Frontal cortex (tissue), 4 donors: ENCODE data around the gene VPS52. TPM values are rescaled to one million over a fixed set of nuclear protein-coding genes. Genes with fewer than 3 reads are reported as not detected.
"Not testable (repeated sequence)": the region's sequence is repeated elsewhere in the genome, so short reads cannot be mapped to it uniquely, and the experiment has no call there.

ENCODE experiments used
- DNase-seq, 2 donors: peaks; one replicate each; pipeline ENCODE4 v3.0.0; 2012; ENCODE audit warnings: low spot score in 2 of 2
- FAIRE-seq: peaks from 2 replicates; lab custom pipeline; 2012; peaks lifted over from hg19 to GRCh38; lab: Jason Lieb, UNC
- total RNA-seq: library from RNA; depleted of rRNA; stranded (reverse); fragments of >200 nt; gene quantifications from one replicate; pipeline ENCODE4 v1.2.3, GENCODE V29; 2014
- donor health status: control.
- donor health status: control.
- donor health status: control.

The VPS52 gene
- total RNA-seq, 1 donor from 2014 or later = 24.9 TPM

DNA sequence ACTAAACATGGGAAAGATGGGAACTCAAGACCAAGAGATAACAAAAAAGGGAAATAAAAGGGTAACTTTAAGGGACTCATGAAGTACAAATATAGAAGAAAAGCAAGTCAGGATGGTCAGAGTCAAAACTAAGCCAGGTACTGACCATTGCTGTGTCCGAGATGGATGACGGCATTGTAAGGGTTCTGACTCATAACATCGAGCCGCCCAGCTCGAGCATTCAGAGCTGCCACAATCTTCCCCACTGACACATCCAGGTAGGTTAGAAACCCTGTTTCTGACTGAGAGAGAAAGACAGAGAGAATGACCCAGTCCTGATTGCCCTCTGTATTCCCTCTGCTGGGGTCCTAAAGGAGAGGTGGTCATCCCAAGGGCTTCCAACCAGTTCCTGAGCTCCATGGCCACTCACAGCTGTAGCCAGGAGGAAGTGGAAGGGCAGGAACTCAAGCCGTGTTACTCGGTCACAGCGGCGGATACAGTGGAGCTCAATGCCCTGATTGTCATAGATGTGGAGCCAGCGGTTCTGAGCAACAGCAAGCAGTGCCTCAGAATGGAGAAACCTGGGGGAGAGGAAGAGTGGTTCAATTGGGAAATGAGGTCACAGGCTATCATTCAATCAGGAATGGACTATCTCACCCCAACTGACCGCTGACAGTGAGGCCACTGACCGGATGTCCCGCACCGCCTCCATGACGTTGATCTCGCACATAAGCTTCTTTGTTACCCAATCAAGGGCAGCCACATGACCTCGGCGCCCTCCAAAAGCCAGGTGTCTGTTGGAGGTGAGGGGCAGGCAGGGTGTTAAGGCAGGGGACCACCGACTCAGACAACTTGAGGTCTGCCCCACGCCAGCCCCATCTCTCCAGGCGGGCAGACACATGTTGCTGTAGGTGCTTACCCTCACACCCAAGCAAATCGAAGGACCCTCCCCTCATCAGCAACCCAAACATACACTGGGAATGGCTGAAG lies 15.6 kb upstream of the VPS52 start:
- FAIRE-seq (no peak), DNase-seq (no peak)

DNA sequence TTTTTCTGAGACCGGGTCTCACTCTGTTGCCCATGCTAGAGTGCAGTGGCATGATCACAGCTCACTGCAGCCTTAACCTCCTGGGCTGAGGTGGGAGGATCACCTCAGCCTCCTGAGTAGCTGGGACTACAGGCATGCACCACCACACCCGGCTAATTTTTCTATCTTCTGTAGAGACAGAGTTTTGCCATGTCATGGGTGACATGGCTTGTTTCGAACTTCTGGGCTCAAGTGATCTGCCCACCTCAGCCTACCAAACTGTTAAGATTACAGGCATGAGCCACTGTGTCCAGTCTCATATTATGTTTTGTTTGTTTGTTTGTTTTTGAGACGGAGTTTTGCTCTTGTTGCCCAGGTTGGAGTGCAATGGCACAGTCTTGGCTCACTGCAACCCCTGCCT lies 13.5 kb upstream of the VPS52 start:
- DNase-seq, FAIRE-seq: not testable (repeated sequence)

- DNase-seq (no peak), FAIRE-seq (no peak)
These were observed 8.9 kb upstream of the VPS52 start for GRCh38 chr6:33280539-33280938.

DNA sequence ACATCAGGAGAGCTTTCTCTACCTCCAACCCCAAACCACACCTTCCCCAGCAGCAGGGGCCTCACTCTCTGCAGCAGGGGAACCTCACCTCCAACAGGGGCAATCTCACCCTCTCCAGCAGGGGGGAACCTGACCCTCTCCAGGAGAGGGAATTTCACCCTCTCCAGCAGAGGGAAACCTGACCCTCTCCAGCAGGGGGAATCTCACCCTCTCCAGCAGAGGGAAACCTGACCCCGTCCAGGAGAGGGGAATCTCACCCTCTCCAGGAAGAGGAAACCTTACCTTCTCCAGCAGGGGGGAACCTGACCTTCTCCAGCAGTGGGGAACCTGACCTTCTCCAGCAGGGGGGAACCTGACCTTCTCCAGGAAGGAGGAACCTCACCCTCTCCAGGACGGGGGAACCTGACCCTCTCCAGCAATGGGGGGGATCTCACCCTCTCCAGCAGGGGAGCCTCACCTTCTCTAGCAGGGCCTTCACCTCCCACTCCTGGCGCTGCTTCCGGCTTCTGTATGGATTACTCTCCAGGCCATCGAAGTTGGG lies 8.4 kb upstream of the VPS52 start:
- DNase-seq (no peak), FAIRE-seq (no peak)

GRCh38 chr6:33279257-33279695 lies 7.6 kb upstream of the VPS52 start:
- FAIRE-seq (no peak), DNase-seq (no peak)

GRCh38 chr6:33278810-33279209 lies 7.1 kb upstream of the VPS52 start:
- FAIRE-seq (no peak), DNase-seq (no peak)

GRCh38 chr6:33278392-33278741 lies 6.7 kb upstream of the VPS52 start:
- FAIRE-seq (no peak), DNase-seq (no peak)

DNA sequence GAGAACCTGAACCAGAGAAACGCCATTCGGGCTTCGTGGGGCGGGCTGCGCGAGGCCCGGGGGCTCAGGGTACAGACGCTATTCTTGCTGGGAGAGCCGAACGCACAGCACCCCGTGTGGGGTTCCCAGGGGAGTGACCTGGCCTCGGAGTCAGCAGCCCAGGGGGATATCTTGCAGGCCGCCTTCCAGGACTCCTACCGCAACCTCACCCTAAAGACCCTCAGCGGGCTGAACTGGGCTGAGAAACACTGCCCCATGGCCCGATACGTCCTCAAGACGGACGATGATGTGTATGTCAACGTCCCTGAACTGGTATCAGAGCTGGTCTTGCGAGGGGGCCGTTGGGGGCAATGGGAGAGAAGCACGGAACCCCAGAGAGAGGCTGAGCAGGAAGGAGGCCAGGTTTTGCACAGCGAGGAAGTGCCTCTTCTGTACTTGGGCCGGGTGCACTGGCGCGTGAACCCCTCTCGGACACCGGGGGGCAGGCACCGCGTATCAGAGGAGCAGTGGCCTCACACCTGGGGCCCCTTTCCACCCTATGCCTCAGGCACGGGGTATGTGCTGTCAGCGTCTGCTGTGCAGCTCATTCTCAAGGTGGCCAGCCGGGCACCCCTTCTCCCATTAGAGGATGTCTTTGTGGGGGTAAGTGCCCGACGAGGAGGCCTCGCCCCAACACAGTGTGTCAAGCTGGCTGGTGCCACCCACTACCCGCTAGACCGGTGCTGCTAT lies 6.2 kb upstream of the VPS52 start:
- FAIRE-seq (no peak), DNase-seq (peak in 1 of 2 donors; percentile 11)

- FAIRE-seq (no peak), DNase-seq (peak; percentile 70 to 84)
These were observed 5.4 kb upstream of the VPS52 start, which contains the start of gene B3GALT4 for GRCh38 chr6:33276864-33277662. B3GALT4 (plus strand) TSS chr6:33277123; CDS start chr6:33277420, 297 bp downstream.

DNA sequence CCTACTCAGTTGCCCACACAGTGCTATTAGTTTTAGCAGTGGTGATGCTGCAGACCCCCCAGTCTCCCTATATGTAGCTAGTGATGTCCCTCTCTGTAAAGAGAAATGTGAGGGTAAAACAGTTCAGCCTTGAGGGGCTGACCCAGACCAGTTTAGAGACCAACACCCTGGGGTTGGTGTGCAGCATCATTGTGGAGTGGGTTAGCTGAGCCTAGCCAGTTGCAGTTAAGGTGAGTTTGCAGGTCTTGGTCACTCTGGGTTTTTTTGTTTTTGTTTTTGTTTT lies 4.8 kb upstream of the VPS52 start:
- FAIRE-seq = no peak
- DNase-seq = peak in 1 of 2 donors; percentile 33

DNA sequence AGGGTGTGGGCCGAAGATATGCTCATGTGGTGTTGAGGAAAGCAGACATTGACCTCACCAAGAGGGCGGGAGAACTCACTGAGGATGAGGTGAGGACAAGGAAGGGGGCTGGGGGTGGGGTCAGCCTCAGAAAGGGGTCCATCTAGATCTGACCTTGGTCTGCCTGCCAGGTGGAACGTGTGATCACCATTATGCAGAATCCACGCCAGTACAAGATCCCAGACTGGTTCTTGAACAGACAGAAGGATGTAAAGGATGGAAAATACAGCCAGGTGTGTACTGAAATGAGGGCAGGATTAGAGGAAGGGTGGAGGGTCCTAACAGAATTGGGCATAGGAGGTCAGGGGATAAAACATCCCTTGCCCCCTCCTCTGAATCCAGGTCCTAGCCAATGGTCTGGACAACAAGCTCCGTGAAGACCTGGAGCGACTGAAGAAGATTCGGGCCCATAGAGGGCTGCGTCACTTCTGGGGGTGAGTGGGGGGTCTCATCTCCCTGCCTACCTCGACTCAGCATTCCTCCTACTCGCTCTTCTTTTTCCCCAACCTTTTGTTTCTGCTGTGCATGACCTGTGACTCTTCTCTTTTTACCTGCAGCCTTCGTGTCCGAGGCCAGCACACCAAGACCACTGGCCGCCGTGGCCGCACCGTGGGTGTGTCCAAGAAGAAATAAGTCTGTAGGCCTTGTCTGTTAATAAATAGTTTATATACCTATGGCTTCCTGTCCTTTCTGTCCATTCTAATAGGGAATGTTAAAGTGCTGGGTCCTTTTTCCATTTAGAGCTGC lies 4.3 kb upstream of the VPS52 start:
- DNase-seq = peak in 1 of 2 donors; percentile 17
- FAIRE-seq = not testable (repeated sequence)

DNA sequence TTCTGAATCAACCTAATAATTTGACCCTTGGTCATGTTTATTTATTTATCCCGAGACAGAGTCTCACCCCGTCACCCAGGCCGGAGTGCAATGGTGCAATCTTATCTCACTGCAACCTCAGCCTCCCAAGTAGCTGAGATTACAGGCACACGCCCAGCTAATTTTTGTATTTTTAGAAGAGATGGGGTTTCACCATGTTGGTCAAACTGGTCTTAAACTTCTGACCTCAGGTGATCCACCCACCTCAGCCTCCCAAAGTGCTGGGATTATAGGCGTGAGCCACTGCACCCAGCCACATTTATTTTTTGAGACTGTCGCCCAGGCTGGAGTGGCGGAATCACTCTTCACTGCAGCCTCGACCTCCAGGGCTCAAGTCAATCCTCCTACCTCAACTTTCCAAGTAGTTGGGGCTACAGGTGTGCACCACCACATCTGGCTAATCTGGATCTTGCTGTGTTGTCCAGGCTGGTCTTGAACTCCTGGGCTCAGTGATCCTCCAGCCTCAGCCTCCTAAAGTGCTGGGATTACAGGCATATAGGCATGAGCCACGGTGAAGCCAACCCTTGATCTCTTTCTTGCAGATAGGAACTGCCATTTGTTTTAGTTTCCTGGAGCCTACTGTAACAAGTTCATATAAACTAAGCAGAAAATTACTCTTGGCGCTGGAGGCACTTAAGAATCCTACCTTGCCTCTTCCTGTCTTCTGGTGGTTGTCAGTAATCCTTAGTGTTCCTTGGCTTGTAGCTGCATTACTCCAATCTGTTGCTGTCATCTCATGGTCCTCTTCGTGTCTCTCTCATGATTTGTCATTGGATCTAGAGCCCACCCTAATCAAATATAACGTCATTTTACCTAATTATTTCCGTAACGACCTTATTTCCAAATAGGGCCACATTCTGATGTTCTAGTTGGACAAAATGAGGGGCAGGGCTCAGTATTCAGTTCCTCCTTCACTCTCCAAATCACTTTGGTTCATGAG lies 2.5 kb upstream of the VPS52 start:
- FAIRE-seq (no peak), DNase-seq (no peak)

DNA sequence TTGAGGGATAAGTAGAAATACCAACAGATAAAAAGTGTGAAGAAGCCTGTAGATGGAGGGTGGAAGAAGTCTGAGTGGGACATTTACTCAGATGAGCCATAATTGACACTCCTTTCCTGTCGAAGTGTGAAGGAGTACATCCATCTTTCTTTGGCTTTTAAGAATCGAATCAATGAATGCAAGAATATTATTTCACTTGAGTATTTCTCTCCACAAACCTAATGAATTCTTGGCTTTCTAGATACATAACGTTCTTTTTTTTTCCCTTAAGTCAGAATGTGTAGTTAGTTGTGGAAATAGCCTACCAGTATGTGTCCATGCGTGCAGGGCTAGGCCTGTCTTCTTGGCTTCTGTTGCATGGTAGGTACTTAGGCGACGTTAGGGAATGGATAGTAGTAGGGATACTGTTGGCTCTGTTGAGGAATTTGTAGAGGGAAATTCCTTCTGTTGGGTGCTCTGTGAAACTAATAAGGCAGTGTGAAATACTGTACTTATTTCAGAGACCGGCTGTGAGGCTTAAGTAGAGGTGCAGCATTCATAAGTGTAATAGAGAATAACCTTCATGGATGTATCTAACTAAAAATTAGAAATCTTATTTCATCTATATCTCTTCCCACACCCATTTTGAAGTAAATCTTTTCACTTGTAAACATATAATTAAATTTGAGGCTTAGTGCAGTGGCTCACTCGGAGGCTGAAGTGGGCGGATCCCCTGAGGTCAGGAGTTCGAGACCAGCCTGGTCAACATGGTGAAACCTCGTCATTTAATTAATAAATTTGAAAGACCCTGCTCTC lies 1.6 kb upstream of the VPS52 start:
- DNase-seq (no peak), FAIRE-seq (no peak)

GRCh38 chr6:33272275-33273128 lies 826 bp upstream of the VPS52 start:
- DNase-seq = no peak
- no peak for FAIRE-seq

DNA sequence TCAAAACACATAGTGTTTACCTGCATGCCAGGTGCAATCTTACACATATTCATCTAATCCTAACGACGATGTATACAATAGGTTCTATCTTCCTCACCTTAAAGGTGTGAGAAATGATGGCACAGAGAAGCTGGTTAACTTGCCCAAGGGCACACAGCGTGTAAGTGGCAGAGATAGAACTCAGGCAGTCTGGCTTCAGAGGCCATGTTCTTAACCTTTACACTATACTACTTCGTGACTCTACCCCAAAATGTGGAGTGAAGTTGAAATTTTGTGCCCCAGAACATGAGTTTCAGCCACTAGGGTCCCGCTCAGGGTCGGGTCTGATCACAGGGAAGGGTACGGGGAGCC lies 584 bp downstream of the VPS52 start:
- FAIRE-seq = no peak

DNA sequence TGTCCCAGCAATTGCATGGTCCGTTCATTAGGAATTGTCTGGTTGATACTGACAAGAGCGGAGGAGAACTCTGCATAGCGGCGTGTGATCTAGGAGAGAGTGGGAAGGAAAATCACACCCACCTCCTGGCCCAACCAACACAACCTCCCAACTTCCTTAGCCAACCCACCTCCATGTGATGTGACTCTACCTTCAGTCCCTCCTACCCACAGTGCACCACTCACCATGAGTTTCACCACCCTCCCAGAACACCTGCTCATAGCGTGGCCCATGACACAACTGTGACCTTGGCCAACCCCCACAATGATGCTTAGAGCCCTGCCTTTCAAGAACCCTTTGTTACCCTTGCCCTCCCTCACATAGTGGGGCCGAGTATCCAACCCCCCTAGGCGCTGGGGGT lies 7.7 kb downstream of the VPS52 start:
- DNase-seq (no peak), FAIRE-seq (no peak)

More for the DNA sequence above, 584 bp downstream of the VPS52 start:
- DNase-seq = no peak
